ENCODE data around the gene ROR1.
"Not testable (repeated sequence)": the region's sequence is repeated elsewhere in the genome, so short reads cannot be mapped to it uniquely, and the experiment has no call there.

DNA sequence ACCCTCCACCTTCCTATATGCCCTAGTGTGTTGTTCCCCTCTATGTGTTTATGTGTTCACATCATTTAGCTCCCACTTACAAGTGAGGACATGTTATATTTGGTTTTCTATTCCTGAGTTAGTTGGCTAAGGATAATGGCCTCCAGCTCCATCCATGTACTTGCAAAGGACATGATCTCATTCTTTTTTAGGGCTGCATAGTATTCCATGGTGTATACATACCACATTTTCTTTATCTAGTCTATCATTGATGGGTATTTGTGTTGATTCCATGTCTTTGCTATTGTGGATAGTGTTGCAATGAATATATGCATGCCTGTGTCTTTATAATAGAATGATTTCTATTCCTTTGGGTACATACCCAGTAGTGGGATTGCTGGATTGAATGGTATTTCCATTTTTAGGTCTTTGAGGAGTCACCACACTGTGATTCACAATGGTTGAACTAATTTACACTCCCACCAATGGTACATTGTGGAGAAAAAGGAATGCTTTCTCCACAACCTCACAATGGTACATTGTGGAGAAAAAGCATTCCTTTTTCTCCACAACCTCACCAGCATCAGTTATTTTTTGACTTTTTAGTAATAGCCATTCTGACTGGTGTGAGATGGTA lies 52.5 kb downstream of the ROR1 start:
- TF ChIP-seq POLR2A (IDR thresholded peaks at IDR 0.05; ENCODE audit: low read length); GATA1 (IDR thresholded peaks at IDR 0.05; ENCODE audit: low read depth, low read length): not testable (repeated sequence)
